ENCODE data around the gene TNPO3.
"Not testable (repeated sequence)": the region's sequence is repeated elsewhere in the genome, so short reads cannot be mapped to it uniquely, and the experiment has no call there.

Gene TNPO3

GRCh38 chr7:128918016-128918665, 136.8 kb downstream of the TNPO3 start:
- DNase-seq, result no peak

- DNase-seq, result no peak
Observed at GRCh38 chr7:128917122-128917521, 137.8 kb downstream of the TNPO3 start.

- DNase-seq, result no peak
Observed at GRCh38 chr7:128916643-128916915, 138.3 kb downstream of the TNPO3 start.

- DNase-seq, result no peak
Observed at GRCh38 chr7:128915841-128916642, 138.9 kb downstream of the TNPO3 start.

- DNase-seq, result no peak
Observed at GRCh38 chr7:128915271-128915819, 139.6 kb downstream of the TNPO3 start.

GRCh38 chr7:128914566-128915151, 140.3 kb downstream of the TNPO3 start:
- no peak for DNase-seq

- DNase-seq, result no peak
Observed at GRCh38 chr7:128913870-128914565, 140.9 kb downstream of the TNPO3 start.

GRCh38 chr7:128912709-128913495, 142.0 kb downstream of the TNPO3 start:
- DNase-seq, result not testable (repeated sequence)

GRCh38 chr7:128912281-128912680, 142.6 kb downstream of the TNPO3 start:
- DNase-seq, result no peak

DNA sequence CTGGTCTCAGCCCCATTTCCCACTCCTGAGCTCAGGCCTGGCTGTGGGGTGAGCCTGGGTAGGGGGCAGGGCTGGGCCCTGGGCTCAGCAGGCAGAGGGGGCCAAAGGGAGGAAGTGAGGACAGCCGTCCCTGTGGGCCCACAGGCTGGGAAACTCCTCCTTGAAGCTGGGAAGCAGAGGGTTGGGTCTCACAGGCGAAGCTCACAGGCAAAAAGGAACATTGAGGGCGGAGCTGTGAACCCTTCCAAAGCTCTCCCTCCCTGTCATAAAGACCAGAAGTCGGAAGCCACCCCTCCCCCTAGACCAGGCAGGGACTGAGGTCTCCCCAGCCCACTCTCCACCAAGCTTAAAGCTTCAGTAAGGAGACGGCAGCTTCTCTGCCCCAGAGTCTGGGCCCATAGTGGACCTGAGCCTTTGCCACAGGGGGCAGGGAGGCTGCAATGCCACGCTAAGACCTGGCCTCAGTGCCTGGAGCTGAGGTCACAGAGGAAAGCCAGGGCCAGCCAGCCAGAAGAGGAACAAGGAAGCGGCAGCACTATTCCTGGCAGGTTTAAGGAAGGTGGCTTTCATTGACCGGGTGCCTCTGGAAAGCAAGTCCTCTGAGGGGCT, 143.4 kb downstream of the TNPO3 start:
- DNase-seq, result peak; percentile 76

DNA sequence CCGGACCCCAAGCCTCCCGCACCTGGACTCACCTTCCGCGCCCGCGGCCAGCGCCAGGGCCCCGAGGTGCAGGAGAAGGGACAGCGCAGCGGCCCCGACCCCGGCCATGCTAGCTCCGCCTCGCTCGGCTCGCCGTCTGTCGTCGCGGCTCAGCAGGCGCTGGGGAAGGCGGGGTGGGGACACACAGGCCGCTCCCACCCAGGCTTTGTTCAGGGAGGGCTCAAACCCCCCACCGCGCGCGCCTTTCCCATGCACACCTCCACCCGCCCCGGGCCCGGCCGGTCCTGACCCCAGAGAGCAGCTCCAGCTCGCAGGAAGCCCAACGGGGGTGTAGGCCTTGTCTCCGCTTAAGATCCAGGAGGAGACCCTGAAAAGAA, 144.4 kb downstream of the TNPO3 start, which contains the start of gene KCP:
Gene KCP (minus strand): TSS at position 141 of the 377 bp plus-strand sequence. CDS start 33 bp downstream, at position 108.
- no peak for DNase-seq

DNA sequence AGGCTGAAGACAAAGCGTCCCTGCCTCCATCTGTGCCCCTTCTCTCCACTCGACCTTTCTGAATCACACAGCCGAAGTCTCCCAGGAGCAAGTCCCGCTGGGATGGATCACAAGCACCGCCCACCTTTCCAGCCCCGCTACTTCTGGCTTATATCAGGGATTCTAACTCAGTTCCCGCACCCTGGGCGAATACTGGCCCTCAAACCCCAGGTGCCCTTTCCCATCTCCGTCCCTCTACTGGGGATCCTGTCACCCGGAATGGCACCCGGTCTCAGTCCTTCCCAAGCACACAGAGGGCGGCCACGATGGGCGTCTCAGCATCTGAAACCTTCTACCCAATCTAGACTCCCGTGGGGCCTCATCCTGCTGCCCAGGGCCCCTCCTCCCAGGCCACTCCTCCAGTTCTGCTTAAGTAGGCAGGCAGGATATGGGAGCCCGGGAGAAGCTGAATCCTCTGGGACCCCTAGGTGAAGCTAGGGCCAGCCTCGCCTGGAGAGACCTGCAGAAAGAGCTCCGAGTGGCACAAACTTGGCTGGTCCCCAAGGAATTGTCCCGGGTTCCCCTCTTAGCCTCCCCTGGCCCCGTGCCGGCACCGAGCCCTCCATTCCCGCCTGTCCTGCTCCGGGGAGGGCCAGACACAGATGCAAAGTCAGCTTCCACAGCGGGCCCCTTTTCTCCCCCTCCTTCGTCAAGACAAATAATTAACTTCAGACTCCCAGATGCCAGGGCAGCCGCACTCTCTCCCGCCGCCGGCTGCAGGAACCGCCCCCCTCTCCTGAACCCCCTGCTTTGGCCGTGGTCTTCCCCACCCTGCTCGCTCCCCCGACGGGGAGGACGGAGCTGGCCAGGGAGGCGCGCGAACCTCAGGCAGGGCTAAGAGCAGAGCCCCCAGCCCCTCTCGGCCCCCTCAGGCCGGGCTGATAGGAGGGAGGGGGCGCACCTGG, 145.0 kb downstream of the TNPO3 start:
- DNase-seq, result no peak

- DNase-seq, result no peak
Observed at GRCh38 chr7:128908750-128909624, 145.9 kb downstream of the TNPO3 start.

GRCh38 chr7:128906766-128907559, 147.9 kb downstream of the TNPO3 start:
- no peak for DNase-seq

DNA sequence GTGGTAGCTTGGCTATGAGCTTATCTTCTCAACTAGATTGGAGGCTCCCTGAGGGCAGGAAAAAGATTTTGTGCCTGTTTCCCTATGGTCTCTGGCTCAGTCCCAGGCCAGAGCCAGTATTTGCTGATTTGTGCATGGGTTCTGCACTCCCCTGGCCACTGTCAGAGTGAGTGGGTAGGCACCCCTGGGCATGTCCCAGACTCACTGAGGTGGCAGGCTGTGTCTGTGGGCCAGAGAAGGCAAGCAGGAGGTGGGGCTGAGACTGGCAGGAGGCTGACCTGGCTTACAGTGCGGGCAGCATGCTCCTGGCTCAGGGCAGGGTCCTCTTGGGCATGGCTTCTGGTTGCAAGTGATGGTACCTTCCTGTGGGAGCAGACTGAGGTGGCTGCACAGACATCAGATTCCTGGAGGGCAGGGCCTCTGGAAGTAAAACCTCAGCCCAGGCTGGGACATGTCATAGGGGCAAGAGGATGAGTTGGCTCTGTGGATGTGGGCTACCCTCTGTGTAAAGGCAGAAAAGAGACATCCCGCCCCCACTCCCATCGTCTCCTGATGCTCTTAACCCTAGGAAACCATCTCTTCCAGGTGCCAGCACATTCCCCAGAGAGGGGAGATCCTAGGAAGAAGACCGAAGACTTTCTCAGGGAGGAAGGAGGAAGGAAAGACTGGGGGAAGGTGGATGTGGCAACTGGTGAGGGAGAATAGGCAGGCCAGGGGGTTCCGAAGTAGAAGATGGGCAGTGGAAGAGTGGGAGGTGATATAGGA, 148.7 kb downstream of the TNPO3 start:
- no peak for DNase-seq

- peak; percentile 50 for DNase-seq
Observed at GRCh38 chr7:128904381-128905197, 150.3 kb downstream of the TNPO3 start.

Measured in GDM1 (cell line).